ENCODE data around the gene TLCD2. TPM values are rescaled to one million over a fixed set of nuclear protein-coding genes. Genes with fewer than 3 reads are reported as not detected.
"Not testable (repeated sequence)": the region's sequence is repeated elsewhere in the genome, so short reads cannot be mapped to it uniquely, and the experiment has no call there.

TLCD2 gene
- total RNA-seq, 2 experiments from 2014 or later: 0.30 to 0.39 TPM

DNA sequence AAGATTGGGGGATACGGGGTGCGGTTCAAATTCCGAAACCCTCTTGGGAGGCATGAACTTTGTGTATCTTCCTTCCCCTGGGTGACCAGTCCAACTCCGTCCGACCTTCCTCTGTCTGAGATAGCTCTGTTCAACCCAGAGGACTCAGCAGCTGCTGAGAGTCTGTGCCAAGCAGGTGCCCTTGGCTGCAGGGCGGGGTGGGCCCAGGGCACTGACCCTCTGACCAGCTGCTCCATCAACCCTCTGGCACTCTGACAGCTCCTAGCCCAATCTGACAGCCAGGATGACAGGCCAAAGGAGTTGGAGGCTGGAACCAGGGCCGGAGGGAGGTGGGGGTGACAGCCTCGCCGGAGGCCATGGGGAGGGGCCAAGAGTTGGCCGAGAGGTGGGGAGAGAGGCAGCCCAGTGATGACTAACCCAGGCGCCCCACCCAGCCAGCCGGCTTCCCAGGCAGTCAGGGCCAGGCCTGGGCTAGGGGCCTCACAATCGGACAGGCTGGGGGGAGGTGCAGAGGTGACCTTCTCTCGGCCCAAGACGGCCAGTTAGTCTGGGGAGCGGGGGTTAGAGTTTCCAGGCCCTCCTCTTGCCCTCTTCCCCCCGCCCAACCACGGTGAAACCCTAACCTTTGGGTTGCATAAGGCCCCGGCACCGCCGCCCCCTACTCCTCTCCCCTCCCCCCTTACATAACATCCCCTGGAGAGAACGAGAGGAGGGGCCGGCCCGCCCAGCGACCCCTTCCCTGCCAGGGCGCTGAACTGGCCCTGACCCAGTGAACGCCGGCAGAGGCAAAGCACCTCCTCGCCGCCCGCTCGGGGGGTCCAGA lies 5.0 kb upstream of the TLCD2 start:
- Mint-ChIP-seq H3K4me1 (peaks cover 26% of the 10 kb centered on the region), H3K27ac (no peak overlapping the region), H3K36me3 (ENCODE audit: low read depth) (no peaks in the 10 kb centered on the region), H3K9me3 (ENCODE audit: low read depth) (no peaks in the 10 kb centered on the region), H3K27me3 (peaks cover 4% of the 10 kb centered on the region), H3K4me3 (peak overlapping the region; percentile 86)
- ChIA-PET CTCF (interaction anchor here (0.5 to 1.4 kb wide), 2 partner anchors 111 to 155 kb away, joined by 3 to 5 read pairs; no protein-coding TSS in a partner anchor), POLR2A (interaction anchor here (1.4 kb wide), 1 partner anchor 31 kb away, joined by 5 read pairs; the partner anchor contains the start of gene PRPF8)
- no peak for ATAC-seq
- intact Hi-C loops (cut with DNase I, micrococcal nuclease): loop anchor here (5.0 to 10.0 kb wide), 3 partner anchors 150 to 552 kb away; partner anchors contain the start of genes OVCA2 (in 1 of the 2) and PITPNA (in 1 of the 2)
- DNase-seq: peak; percentile 67

DNA sequence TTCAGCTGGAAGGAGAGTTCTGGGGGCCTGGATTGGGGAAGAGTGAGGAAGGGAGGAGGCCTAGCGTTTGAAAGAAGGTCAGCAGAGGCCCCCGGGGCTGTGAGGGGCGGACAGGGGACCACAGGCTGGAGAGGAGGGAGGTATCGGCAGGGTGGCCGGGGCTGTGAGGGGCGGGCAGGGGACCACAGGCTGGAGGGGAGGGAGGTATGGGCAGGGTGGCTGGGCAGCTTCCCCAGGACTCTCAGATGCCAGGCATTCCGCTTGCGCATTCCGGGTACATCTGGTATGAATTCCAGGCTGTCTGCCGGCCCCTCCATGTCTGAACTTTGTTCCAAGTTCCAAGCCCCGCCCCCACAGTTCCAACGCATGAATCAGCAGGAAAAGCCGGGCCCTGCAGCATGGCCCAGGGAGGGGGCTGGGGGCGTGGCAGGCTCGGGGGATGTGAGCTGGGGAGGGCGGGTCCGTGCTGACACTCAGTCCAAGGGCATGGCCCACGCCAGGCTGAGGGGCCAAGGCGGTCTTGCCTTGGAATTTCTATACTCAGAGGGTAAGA lies 4.3 kb upstream of the TLCD2 start:
- ATAC-seq (no peak), DNase-seq (peak; percentile 56)
- H3K27me3 Mint-ChIP-seq: peaks cover 4% of the 10 kb centered on the region

DNA sequence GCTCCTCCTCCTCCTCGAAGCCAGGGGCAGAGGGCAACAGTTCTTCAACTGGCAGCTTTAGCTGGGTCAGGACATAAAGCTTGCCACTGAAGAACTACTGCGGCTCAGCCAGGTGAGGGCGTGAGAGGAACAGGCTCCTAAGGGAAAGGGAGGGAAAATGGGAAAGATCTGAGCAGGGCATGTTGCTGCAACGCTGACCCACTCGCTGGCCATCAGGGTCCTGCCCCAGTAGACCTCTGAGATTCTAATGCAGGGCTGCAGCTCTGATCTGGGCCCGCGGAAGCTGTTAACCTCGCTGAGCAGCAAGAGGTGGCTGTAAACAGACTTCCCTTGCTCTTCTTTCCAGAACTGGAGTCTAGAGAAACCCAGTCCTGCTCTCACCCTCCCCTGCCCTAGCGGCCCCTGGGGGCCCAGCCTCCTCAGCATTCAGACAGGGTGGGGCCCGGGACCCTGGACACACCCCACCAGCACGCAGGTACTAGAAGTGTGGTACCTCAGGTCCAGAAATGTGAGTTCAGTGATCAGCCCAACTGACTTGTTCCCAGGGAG lies 3.8 kb upstream of the TLCD2 start:
- Mint-ChIP-seq H3K4me1 (peaks cover 26% of the 10 kb centered on the region), H3K36me3 (ENCODE audit: low read depth) (no peaks in the 10 kb centered on the region), H3K27ac (no peak overlapping the region), H3K4me3 (peak overlapping the region; percentile 44), H3K27me3 (peaks cover 4% of the 10 kb centered on the region), H3K9me3 (ENCODE audit: low read depth) (no peaks in the 10 kb centered on the region)
- ChIA-PET CTCF (interaction anchor here (0.6 to 2.5 kb wide), 4 partner anchors 10 to 151 kb away, joined by 3 to 8 read pairs (median 4); partner anchors contain the start of gene PITPNA), POLR2A (interaction anchor here (0.6 to 0.7 kb wide), 2 partner anchors 446 to 616 kb away, joined by 3 to 4 read pairs; no protein-coding TSS in a partner anchor)
- no peak for ATAC-seq
- intact Hi-C loops (cut with DNase I, micrococcal nuclease): loop anchor here in 1 of 2 experiments (10.0 kb wide), 1 partner anchor 149 kb away; the partner anchor contains the start of gene PITPNA
- DNase-seq: no peak

More for the DNA sequence above, 4.3 kb upstream of the TLCD2 start:
- POLR2A ChIA-PET: interaction anchor here (0.7 kb wide), 1 partner anchor 447 kb away, joined by 3 read pairs; no protein-coding TSS in a partner anchor
- no peaks in the 10 kb centered on the region for H3K36me3 Mint-ChIP-seq (ENCODE audit: low read depth)
- peak overlapping the region; percentile 86 for H3K4me3 Mint-ChIP-seq
- intact Hi-C loops (cut with DNase I, micrococcal nuclease): loop anchor here in 1 of 2 experiments (10.0 kb wide), 1 partner anchor 150 kb away; the partner anchor contains the start of gene PITPNA
- H3K27ac Mint-ChIP-seq: no peak overlapping the region
- peaks cover 26% of the 10 kb centered on the region for H3K4me1 Mint-ChIP-seq
- no peaks in the 10 kb centered on the region for H3K9me3 Mint-ChIP-seq (ENCODE audit: low read depth)
- CTCF ChIA-PET: interaction anchor here (0.5 to 2.5 kb wide), 2 partner anchors 11 to 111 kb away, joined by 3 to 8 read pairs; no protein-coding TSS in a partner anchor

DNA sequence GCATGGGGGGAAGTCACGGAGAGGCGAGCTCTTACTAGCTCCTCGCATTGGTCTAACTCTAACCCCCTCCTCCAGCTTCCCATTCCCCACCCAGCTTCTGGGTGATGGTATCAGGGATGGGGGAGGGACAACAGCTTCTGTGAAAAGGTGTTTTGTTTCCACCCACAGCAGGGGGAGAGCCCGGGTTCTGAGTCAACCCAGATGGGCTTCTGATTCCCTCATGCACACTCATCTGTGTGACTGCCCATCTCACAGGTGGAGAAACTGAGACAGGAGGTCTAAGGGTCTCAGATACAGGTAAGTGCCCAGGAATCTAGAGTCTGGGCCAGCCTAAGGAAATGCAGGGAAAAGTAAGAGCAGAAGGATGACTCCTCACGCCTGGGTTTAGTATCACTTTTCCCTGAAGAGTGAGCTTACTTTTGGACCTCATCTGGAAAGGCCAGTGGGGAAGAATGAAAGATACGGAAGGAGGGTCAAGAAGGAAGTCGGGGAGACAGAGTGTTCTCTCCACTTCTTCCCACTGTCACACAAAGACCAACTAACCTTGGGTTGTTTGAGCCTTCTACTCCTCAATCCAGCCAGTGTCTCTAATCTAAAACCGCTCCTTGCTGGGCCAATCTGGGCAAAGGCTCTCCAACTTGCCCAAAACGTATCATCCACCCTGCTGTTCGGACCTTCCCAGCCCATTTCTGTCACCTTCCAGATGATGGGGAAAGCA lies 3.1 kb upstream of the TLCD2 start:
- no peak overlapping the region for H3K4me3 Mint-ChIP-seq
- ChIA-PET CTCF (interaction anchor here (0.6 to 2.5 kb wide), 7 partner anchors 9 to 255 kb away, joined by 3 to 8 read pairs (median 3); partner anchors contain the start of gene PITPNA), POLR2A (interaction anchor here (0.6 to 0.9 kb wide), 3 partner anchors 15 to 617 kb away, joined by 3 to 4 read pairs (median 4); no protein-coding TSS in a partner anchor)
- H3K36me3 Mint-ChIP-seq (ENCODE audit: low read depth): no peaks in the 10 kb centered on the region
- H3K4me1 Mint-ChIP-seq: peaks cover 26% of the 10 kb centered on the region
- ATAC-seq (no peak), DNase-seq (no peak)
- intact Hi-C loops (cut with DNase I, micrococcal nuclease): loop anchor here in 1 of 2 experiments (10.0 kb wide), 1 partner anchor 149 kb away; the partner anchor contains the start of gene PITPNA
- no peaks in the 10 kb centered on the region for H3K9me3 Mint-ChIP-seq (ENCODE audit: low read depth)
- H3K27ac Mint-ChIP-seq: no peak overlapping the region
- H3K27me3 Mint-ChIP-seq: peaks cover 7% of the 10 kb centered on the region

DNA sequence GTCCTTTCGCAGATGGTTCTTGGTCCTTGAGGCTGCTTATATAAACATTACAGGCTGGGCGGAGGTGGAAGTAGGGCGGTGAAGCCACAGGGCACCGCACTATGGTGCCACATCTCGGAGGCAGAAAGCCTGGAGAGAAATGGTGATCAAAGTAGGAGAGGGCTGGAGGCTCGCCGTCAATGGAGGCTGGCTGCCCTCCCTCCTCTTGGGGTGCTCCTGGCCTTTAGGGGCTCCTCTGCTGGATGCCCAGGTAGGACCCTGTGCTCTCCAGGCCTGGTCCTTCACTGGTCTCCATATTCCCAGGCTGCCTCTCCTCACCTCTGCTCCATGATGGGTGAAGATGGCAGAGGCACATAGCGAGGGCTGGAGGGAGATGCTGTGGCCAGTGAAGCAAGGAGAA lies 2.1 kb upstream of the TLCD2 start:
- DNase-seq: no peak
- intact Hi-C loops (cut with DNase I, micrococcal nuclease): loop anchor here in 1 of 2 experiments (10.0 kb wide), 1 partner anchor 147 kb away; the partner anchor contains the start of gene PITPNA
- CTCF ChIA-PET: interaction anchor here (0.6 to 2.5 kb wide), 5 partner anchors 8 to 704 kb away, joined by 3 to 8 read pairs (median 3); no protein-coding TSS in a partner anchor
- H3K27me3 Mint-ChIP-seq: peaks cover 12% of the 10 kb centered on the region
- no peak for ATAC-seq
- H3K4me1 Mint-ChIP-seq: peaks cover 18% of the 10 kb centered on the region
- POLR2A ChIA-PET: no interaction called here
- no peak overlapping the region for H3K4me3 Mint-ChIP-seq
- H3K27ac Mint-ChIP-seq: no peak overlapping the region
- H3K36me3 Mint-ChIP-seq (ENCODE audit: low read depth): no peaks in the 10 kb centered on the region
- H3K9me3 Mint-ChIP-seq (ENCODE audit: low read depth): no peaks in the 10 kb centered on the region

DNA sequence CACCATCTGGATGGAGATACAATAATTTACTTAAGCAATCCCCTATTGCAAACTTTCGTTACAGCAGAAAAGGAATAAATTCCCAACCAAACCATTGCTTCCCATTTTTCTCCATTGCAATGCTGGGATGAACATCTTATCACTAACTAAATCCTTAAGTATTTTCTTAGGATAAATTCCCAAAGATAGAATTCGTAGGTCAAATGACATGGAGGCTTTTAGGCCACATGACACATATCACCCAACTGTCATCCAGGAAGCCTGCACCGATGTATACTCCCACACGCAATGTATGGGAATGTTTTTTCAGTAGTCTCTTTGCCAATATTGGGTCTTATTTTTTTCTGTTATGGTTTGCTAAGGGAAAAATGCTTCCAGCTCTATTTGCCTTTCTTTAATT lies 1.6 kb upstream of the TLCD2 start:
- intact Hi-C loops (cut with DNase I, micrococcal nuclease): loop anchor here in 1 of 2 experiments (10.0 kb wide), 1 partner anchor 147 kb away; the partner anchor contains the start of gene PITPNA
- Mint-ChIP-seq H3K27me3 (peaks cover 13% of the 10 kb centered on the region), H3K4me1 (peaks cover 18% of the 10 kb centered on the region), H3K4me3 (no peak overlapping the region), H3K36me3 (ENCODE audit: low read depth) (no peaks in the 10 kb centered on the region), H3K27ac (no peak overlapping the region), H3K9me3 (ENCODE audit: low read depth) (no peaks in the 10 kb centered on the region)
- CTCF ChIA-PET: interaction anchor here (0.6 to 1.4 kb wide), 5 partner anchors 8 to 705 kb away, joined by 3 to 4 read pairs (median 3); no protein-coding TSS in a partner anchor
- no peak for ATAC-seq
- DNase-seq: no peak
- POLR2A ChIA-PET: interaction anchor here (0.6 kb wide), 1 partner anchor 222 kb away, joined by 3 read pairs; no protein-coding TSS in a partner anchor

DNA sequence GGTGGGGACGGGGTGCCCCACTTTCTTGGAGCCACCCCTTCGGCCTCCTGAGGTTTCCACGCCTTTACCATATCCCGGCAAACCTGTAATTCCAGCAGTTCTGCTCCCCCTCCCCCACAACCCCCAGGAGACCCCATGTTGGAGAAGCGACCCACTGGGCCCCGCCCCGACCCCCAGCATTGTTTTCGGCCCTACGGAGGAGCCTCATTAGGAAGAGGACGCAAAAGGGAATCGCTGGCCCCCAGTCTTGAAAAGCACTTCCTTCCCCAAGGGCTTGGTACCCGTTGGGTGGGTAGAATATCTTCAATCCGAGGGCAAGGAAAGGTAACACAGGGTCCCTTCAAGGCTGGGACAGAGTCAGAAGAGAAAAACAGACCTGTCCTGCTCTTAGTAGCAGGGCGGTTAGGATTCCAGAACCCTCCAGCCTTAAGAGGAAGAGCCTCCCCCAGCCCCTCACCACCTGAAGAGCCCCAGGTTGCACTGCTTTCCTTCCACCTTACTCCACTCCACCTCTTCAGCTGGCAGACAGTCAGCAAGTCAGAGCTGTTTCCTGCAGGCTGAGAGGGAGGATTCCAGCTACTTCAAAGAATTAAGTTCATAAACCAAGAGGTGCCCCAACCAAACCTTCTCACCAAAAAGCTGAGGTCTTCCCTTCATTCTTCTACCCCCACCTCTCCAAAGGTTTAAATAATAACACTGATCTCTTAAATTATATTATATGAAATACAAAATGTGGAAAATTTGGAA lies 803 bp upstream of the TLCD2 start:
- Mint-ChIP-seq H3K27me3 (peaks cover 16% of the 10 kb centered on the region), H3K4me1 (peaks cover 18% of the 10 kb centered on the region), H3K27ac (no peak overlapping the region), H3K9me3 (ENCODE audit: low read depth) (no peaks in the 10 kb centered on the region), H3K36me3 (ENCODE audit: low read depth) (no peaks in the 10 kb centered on the region), H3K4me3 (peak overlapping the region; percentile 48)
- DNase-seq (no peak), ATAC-seq (no peak)
- CTCF ChIA-PET: interaction anchor here (0.9 to 1.4 kb wide), 4 partner anchors 9 to 705 kb away, joined by 3 to 4 read pairs (median 3); no protein-coding TSS in a partner anchor
- POLR2A ChIA-PET: interaction anchor here (0.6 kb wide), 1 partner anchor 221 kb away, joined by 3 read pairs; no protein-coding TSS in a partner anchor
- intact Hi-C loops (cut with DNase I, micrococcal nuclease): loop anchor here (1.0 to 10.0 kb wide), 2 partner anchors 27 to 146 kb away; partner anchors contain the start of genes PITPNA (in 1 of the 2) and PRPF8 (in 1 of the 2)

DNA sequence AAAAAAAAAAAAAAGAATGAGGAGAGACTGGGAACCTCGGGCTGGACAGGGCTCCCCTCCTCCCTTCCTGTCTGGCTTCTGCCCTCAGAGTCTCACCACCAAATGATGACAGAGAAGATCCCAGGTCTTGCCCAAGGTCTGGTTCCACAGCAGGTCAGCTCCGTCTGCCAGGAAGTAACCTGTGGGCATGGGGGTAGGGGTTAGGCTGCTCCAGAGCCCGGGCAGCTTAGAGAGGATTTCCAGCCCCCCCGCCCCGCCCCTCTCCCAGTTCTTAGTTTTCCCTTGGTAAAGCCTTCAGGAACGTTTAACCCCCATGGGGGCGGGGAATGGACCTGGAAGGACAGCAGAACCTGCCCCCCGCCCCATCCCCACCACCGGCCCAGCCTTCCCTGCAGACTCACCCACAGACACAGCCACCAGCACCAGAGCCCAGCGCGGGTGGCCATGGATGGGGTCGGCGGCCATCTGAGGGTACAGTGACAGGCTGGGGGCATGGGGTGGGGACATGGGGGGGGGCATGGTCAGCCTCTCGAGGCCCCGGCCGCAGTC lies 700 bp downstream of the TLCD2 start:
- Mint-ChIP-seq H3K27me3 (peaks cover 22% of the 10 kb centered on the region), H3K9me3 (ENCODE audit: low read depth) (no peaks in the 10 kb centered on the region), H3K4me3 (no peak overlapping the region), H3K27ac (no peak overlapping the region), H3K4me1 (peaks cover 14% of the 10 kb centered on the region), H3K36me3 (ENCODE audit: low read depth) (no peaks in the 10 kb centered on the region)
- ChIA-PET POLR2A (no interaction called here), CTCF (no interaction called here)
- no peak for DNase-seq
- intact Hi-C loops (cut with DNase I, micrococcal nuclease): no loop called here
- no peak for ATAC-seq

DNA sequence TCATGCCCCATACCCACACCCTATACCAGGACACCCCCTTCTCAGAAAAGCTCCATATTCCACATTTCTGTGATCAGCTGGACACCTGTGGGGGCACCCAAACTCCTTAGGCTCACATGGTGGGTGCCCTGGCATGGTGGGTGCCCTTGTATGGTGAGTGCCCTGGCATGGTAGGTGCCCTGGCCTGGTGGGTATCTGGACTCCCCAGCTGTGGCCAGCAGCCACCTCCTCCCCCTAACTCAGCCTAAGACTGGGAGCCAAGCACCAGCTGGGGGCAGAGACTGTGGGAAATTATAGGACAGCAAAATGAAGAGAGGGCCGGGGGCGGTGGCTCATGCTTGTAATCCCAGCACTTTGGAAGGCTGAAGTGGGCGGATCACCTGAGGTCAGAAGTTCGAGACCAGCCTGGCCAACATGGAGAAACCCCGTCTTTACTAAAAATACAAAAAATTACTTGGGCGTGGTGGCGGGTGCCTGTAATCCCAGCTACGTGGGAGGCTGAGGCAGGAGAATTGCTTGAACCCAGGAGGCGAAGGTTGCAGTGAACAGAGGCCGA lies 1.3 kb downstream of the TLCD2 start:
- H3K27me3 Mint-ChIP-seq: peaks cover 22% of the 10 kb centered on the region
- H3K9me3 Mint-ChIP-seq (ENCODE audit: low read depth); ATAC-seq; H3K27ac Mint-ChIP-seq; intact Hi-C loops (cut with DNase I, micrococcal nuclease); POLR2A ChIA-PET; DNase-seq; H3K36me3 Mint-ChIP-seq (ENCODE audit: low read depth); H3K4me3 Mint-ChIP-seq: not testable (repeated sequence)
- CTCF ChIA-PET: interaction anchor here (0.8 kb wide), 1 partner anchor 156 kb away, joined by 3 read pairs; no protein-coding TSS in a partner anchor
- peaks cover 11% of the 10 kb centered on the region for H3K4me1 Mint-ChIP-seq

Measured in activated CD4-positive, alpha-beta T cell treated with anti-CD3 and anti-CD28 coated beads for 36 hours (primary cell).